Measurements from ENCODE around the gene KLK11.

GRCh38 chr19:50974702-50975556, 51.5 kb downstream of the KLK11 start:
- TF ChIP-seq POLR2AphosphoS5 (IDR thresholded peaks at IDR 0.05; ENCODE audit: low read depth, low read length), result no peak
- TF ChIP-seq, protein P1, sequence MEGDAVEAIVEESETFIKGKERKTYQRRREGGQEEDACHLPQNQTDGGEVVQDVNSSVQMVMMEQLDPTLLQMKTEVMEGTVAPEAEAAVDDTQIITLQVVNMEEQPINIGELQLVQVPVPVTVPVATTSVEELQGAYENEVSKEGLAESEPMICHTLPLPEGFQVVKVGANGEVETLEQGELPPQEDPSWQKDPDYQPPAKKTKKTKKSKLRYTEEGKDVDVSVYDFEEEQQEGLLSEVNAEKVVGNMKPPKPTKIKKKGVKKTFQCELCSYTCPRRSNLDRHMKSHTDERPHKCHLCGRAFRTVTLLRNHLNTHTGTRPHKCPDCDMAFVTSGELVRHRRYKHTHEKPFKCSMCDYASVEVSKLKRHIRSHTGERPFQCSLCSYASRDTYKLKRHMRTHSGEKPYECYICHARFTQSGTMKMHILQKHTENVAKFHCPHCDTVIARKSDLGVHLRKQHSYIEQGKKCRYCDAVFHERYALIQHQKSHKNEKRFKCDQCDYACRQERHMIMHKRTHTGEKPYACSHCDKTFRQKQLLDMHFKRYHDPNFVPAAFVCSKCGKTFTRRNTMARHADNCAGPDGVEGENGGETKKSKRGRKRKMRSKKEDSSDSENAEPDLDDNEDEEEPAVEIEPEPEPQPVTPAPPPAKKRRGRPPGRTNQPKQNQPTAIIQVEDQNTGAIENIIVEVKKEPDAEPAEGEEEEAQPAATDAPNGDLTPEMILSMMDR (IDR thresholded peaks at IDR 0.05), result no peak

Data from Panc1 (cell line).